ENCODE data around the gene PCSK7. TPM values are rescaled to one million over a fixed set of nuclear protein-coding genes. Genes with fewer than 3 reads are reported as not detected.

PCSK7 gene
- total and polyA plus RNA-seq, 4 donors: 7.3 to 32.3 (median 16.2) TPM

DNA sequence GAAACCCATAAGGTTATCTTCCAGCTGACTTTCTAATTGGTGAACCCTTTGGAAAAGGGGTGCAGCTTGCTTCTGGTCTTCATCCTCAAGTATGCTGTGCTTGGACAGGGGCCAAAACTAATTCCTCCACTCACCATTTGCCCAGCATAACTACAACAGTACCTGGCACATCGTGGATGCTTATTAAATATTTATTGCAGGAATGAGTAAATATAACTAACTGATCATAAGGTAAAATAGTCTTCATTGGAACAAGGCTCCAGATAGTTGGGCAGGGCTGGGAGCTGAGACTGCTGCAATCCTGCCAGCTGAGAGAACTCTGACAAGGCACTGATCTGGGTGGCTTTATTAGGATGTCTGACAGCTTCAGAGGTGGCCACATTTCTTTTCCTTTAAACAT is 55.7 kb downstream of the PCSK7 start (continued):
- TF ChIP-seq, protein P1, sequence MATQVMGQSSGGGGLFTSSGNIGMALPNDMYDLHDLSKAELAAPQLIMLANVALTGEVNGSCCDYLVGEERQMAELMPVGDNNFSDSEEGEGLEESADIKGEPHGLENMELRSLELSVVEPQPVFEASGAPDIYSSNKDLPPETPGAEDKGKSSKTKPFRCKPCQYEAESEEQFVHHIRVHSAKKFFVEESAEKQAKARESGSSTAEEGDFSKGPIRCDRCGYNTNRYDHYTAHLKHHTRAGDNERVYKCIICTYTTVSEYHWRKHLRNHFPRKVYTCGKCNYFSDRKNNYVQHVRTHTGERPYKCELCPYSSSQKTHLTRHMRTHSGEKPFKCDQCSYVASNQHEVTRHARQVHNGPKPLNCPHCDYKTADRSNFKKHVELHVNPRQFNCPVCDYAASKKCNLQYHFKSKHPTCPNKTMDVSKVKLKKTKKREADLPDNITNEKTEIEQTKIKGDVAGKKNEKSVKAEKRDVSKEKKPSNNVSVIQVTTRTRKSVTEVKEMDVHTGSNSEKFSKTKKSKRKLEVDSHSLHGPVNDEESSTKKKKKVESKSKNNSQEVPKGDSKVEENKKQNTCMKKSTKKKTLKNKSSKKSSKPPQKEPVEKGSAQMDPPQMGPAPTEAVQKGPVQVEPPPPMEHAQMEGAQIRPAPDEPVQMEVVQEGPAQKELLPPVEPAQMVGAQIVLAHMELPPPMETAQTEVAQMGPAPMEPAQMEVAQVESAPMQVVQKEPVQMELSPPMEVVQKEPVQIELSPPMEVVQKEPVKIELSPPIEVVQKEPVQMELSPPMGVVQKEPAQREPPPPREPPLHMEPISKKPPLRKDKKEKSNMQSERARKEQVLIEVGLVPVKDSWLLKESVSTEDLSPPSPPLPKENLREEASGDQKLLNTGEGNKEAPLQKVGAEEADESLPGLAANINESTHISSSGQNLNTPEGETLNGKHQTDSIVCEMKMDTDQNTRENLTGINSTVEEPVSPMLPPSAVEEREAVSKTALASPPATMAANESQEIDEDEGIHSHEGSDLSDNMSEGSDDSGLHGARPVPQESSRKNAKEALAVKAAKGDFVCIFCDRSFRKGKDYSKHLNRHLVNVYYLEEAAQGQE (IDR thresholded peaks at IDR 0.05): no peak
- TF ChIP-seq GABPA (IDR thresholded peaks at IDR 0.05 in 1 of 2, conservative IDR thresholded peaks at IDR 0.05 in 1 of 2): no peak
- no peak for TF ChIP-seq HNF4G (IDR thresholded peaks at IDR 0.05)

DNA sequence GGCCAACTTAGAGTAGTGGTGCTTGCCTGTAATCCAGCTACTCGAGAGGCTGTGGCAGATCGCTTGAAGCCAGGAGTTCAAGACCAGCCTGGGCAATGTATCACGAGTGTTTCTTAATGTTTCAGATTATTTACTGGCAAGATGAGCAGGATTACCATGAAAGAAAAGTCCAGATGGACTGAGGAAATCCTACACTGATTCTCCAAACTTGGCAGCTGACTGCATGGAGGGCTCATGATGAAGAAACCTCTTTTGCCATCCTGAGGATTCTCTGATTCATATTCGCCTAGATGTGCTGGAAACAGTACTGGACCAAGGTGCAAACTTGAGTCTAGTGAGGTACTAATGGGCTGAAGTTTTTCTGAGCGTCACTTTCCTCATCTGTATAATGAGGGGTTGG is 56.1 kb downstream of the PCSK7 start:
- peaks cover 0 to 8% (median 0%) of the 10 kb centered on the region in 4 donors for H3K36me3 ChIP-seq (ENCODE audit: control insufficient read depth in 4 of 4, insufficient read depth in 3 of 4, low read depth in 1 of 4, low read length in 3 of 4)
- no peak for DNase-seq (ENCODE audit: low spot score)
- H3K4me1 ChIP-seq (ENCODE audit: control insufficient read depth in 4 of 4, insufficient read depth in 4 of 4, low read length in 3 of 4): peaks cover 2 to 20% (median 16%) of the 10 kb centered on the region in 4 donors
- H3K27ac ChIP-seq (ENCODE audit: low read depth in 1 of 2, low read length in 2 of 2): no peak overlapping the region
- H3K27me3 ChIP-seq (ENCODE audit: control insufficient read depth in 4 of 4, insufficient read depth in 4 of 4, low read length in 3 of 4): no peaks in the 10 kb centered on the region
- H3K4me3 ChIP-seq (ENCODE audit: low read depth in 1 of 3, low read length in 3 of 3): no peak overlapping the region
- no peak overlapping the region for H3K9ac ChIP-seq (ENCODE audit: low read depth in 1 of 2, low read length in 2 of 2)
- TF ChIP-seq, protein P2, sequence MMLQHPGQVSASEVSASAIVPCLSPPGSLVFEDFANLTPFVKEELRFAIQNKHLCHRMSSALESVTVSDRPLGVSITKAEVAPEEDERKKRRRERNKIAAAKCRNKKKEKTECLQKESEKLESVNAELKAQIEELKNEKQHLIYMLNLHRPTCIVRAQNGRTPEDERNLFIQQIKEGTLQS (IDR thresholded peaks at IDR 0.05): no peak
- TF ChIP-seq, protein P3, sequence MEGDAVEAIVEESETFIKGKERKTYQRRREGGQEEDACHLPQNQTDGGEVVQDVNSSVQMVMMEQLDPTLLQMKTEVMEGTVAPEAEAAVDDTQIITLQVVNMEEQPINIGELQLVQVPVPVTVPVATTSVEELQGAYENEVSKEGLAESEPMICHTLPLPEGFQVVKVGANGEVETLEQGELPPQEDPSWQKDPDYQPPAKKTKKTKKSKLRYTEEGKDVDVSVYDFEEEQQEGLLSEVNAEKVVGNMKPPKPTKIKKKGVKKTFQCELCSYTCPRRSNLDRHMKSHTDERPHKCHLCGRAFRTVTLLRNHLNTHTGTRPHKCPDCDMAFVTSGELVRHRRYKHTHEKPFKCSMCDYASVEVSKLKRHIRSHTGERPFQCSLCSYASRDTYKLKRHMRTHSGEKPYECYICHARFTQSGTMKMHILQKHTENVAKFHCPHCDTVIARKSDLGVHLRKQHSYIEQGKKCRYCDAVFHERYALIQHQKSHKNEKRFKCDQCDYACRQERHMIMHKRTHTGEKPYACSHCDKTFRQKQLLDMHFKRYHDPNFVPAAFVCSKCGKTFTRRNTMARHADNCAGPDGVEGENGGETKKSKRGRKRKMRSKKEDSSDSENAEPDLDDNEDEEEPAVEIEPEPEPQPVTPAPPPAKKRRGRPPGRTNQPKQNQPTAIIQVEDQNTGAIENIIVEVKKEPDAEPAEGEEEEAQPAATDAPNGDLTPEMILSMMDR (IDR thresholded peaks at IDR 0.05; ENCODE audit: low read depth, low read length, missing input control): no peak
- no peak for TF ChIP-seq JUND (IDR thresholded peaks at IDR 0.05)
- TF ChIP-seq, protein P4, sequence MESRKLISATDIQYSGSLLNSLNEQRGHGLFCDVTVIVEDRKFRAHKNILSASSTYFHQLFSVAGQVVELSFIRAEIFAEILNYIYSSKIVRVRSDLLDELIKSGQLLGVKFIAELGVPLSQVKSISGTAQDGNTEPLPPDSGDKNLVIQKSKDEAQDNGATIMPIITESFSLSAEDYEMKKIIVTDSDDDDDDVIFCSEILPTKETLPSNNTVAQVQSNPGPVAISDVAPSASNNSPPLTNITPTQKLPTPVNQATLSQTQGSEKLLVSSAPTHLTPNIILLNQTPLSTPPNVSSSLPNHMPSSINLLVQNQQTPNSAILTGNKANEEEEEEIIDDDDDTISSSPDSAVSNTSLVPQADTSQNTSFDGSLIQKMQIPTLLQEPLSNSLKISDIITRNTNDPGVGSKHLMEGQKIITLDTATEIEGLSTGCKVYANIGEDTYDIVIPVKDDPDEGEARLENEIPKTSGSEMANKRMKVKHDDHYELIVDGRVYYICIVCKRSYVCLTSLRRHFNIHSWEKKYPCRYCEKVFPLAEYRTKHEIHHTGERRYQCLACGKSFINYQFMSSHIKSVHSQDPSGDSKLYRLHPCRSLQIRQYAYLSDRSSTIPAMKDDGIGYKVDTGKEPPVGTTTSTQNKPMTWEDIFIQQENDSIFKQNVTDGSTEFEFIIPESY (IDR thresholded peaks at IDR 0.05): no peak
- no peak for TF ChIP-seq GABPA (IDR thresholded peaks at IDR 0.05 in 1 of 2, conservative IDR thresholded peaks at IDR 0.05 in 1 of 2)
- WGBS: 93% methylated on average over 5 of the region's 5 CpGs
- H3K9me3 ChIP-seq (ENCODE audit: control insufficient read depth in 4 of 4, low read length in 3 of 4): no peaks in the 10 kb centered on the region

DNA sequence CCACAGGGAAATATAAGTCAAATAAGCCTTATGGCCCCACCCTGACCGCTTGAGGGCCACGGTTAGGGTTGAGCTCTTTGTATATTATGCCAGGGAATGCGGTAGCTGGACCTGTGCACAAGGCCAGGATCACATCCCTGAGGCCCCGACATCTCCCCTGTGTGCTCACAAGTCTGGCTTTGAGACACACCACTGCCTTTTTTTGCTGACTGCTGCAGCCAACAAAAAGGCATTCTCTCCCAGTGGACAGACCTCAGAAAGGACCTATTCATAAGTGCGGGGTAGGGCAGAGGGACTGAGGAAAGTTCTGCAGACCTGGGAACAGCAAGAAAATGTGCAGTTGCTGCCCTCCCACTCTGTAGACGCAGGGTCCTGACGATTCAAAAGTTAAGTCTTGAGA is 56.8 kb downstream of the PCSK7 start:
- Histone ChIP-seq H3K27me3 (ENCODE audit: control insufficient read depth in 4 of 4, insufficient read depth in 4 of 4, low read length in 3 of 4) (no peaks in the 10 kb centered on the region), H3K27ac (ENCODE audit: low read depth in 1 of 2, low read length in 2 of 2) (no peak overlapping the region), H3K9ac (ENCODE audit: low read depth in 1 of 2, low read length in 2 of 2) (no peak overlapping the region), H3K36me3 (ENCODE audit: control insufficient read depth in 4 of 4, insufficient read depth in 3 of 4, low read depth in 1 of 4, low read length in 3 of 4) (peaks cover 0 to 8% (median 1%) of the 10 kb centered on the region in 4 donors), H3K9me3 (ENCODE audit: control insufficient read depth in 4 of 4, low read length in 3 of 4) (no peaks in the 10 kb centered on the region), H3K4me1 (ENCODE audit: control insufficient read depth in 4 of 4, insufficient read depth in 4 of 4, low read length in 3 of 4) (peaks cover 2 to 16% (median 12%) of the 10 kb centered on the region in 4 donors), H3K4me3 (ENCODE audit: low read depth in 1 of 3, low read length in 3 of 3) (no peak overlapping the region)
- TF ChIP-seq RXRA (IDR thresholded peaks at IDR 0.05) (no peak), GABPA (IDR thresholded peaks at IDR 0.05 in 1 of 2, conservative IDR thresholded peaks at IDR 0.05 in 1 of 2) (no peak), TAF1 (conservative IDR thresholded peaks at IDR 0.05) (no peak)
- DNase-seq (ENCODE audit: low spot score): no peak
- WGBS: 80% methylated on average over 7 of the region's 7 CpGs
